HG03520 (cell line): ENCODE measurements around the gene PLEKHD1.
"Not testable (repeated sequence)": the region's sequence is repeated elsewhere in the genome, so short reads cannot be mapped to it uniquely, and the experiment has no call there.

ENCODE experiments used
- ATAC-seq: cut with Tn5 transposase; IDR thresholded peaks from one replicate; pipeline ENCODE4 v1.9.1; 2021; ENCODE audit warnings: mild to moderate bottlenecking, moderate library complexity; ENCODE audit not compliant: unreplicated experiment

PLEKHD1 gene

GRCh38 chr14:69481815-69482568 is 2.5 kb upstream of the PLEKHD1 start:
- ATAC-seq, result peak; percentile 88

- no peak for ATAC-seq
Observed at GRCh38 chr14:69483765-69484443, 624 bp upstream of the PLEKHD1 start.

- ATAC-seq, result no peak
Observed at GRCh38 chr14:69485315-69485660, 760 bp downstream of the PLEKHD1 start.

- no peak for ATAC-seq
Observed at GRCh38 chr14:69485701-69486100, 1.2 kb downstream of the PLEKHD1 start.

- no peak for ATAC-seq
Observed at GRCh38 chr14:69487226-69487625, 2.7 kb downstream of the PLEKHD1 start.

- no peak for ATAC-seq
Observed at GRCh38 chr14:69487771-69488170, 3.2 kb downstream of the PLEKHD1 start.

GRCh38 chr14:69489495-69489894 is 5.0 kb downstream of the PLEKHD1 start:
- ATAC-seq, result no peak

GRCh38 chr14:69490219-69490918 is 5.8 kb downstream of the PLEKHD1 start:
- no peak for ATAC-seq

GRCh38 chr14:69491193-69491592 is 6.7 kb downstream of the PLEKHD1 start:
- no peak for ATAC-seq

- no peak for ATAC-seq
Observed at GRCh38 chr14:69493038-69493437, 8.5 kb downstream of the PLEKHD1 start.

- ATAC-seq, result no peak
Observed at GRCh38 chr14:69493791-69494190, 9.3 kb downstream of the PLEKHD1 start.

- ATAC-seq, result no peak
Observed at GRCh38 chr14:69495341-69495921, 10.9 kb downstream of the PLEKHD1 start.

- not testable (repeated sequence) for ATAC-seq
Observed at GRCh38 chr14:69497866-69498265, 13.3 kb downstream of the PLEKHD1 start.

- not testable (repeated sequence) for ATAC-seq
Observed at GRCh38 chr14:69498286-69498685, 13.8 kb downstream of the PLEKHD1 start.

- ATAC-seq, result no peak
Observed at GRCh38 chr14:69499436-69499835, 14.9 kb downstream of the PLEKHD1 start.

GRCh38 chr14:69500096-69500495 is 15.6 kb downstream of the PLEKHD1 start:
- no peak for ATAC-seq

GRCh38 chr14:69500736-69501135 is 16.2 kb downstream of the PLEKHD1 start:
- ATAC-seq, result no peak

GRCh38 chr14:69501423-69501838 is 16.9 kb downstream of the PLEKHD1 start:
- no peak for ATAC-seq

GRCh38 chr14:69504775-69505174 is 20.2 kb downstream of the PLEKHD1 start:
- no peak for ATAC-seq

GRCh38 chr14:69505338-69506240 is 21.1 kb downstream of the PLEKHD1 start:
- ATAC-seq, result no peak

- no peak for ATAC-seq
Observed at GRCh38 chr14:69506241-69506595, 21.7 kb downstream of the PLEKHD1 start.
